ENCODE measurements around the gene TRAPPC10.
"Not testable (repeated sequence)": the region's sequence is repeated elsewhere in the genome, so short reads cannot be mapped to it uniquely, and the experiment has no call there.

DNA sequence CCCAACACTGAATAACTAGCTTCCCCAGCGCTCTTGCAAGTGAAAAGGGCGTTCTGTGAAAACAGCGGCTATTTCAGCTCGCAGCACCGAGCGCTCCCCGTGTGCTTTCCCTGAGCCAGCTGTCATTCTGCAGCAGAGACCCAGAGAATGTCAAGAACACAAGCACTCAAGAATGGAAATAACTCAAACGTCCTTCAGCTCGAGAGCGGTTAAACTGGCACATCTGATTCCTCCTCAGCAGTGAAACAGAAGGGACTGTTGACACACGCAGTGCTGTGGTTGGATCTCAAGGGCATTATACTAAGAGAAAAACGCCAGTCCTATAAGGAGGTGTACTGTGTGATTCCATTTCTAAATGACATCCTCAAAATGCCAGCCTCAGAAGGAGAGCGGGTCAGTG lies 86.9 kb downstream of the TRAPPC10 start:
- TF ChIP-seq, protein P1, sequence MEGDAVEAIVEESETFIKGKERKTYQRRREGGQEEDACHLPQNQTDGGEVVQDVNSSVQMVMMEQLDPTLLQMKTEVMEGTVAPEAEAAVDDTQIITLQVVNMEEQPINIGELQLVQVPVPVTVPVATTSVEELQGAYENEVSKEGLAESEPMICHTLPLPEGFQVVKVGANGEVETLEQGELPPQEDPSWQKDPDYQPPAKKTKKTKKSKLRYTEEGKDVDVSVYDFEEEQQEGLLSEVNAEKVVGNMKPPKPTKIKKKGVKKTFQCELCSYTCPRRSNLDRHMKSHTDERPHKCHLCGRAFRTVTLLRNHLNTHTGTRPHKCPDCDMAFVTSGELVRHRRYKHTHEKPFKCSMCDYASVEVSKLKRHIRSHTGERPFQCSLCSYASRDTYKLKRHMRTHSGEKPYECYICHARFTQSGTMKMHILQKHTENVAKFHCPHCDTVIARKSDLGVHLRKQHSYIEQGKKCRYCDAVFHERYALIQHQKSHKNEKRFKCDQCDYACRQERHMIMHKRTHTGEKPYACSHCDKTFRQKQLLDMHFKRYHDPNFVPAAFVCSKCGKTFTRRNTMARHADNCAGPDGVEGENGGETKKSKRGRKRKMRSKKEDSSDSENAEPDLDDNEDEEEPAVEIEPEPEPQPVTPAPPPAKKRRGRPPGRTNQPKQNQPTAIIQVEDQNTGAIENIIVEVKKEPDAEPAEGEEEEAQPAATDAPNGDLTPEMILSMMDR (IDR thresholded peaks at IDR 0.05; ENCODE audit: low read depth, low read length, poor library complexity, severe bottlenecking): not testable (repeated sequence)
- not testable (repeated sequence) for TF ChIP-seq EZH2phosphoT487 (IDR thresholded peaks at IDR 0.05; ENCODE audit: borderline replicate concordance, low read length)
